Panc1 (cell line): ENCODE results near the gene SLC6A19.

ENCODE experiments used
- POLR2AphosphoS5 ChIP-seq: IDR thresholded peaks from 2 replicates; pipeline ENCODE4 v1.6.1; 2012; ENCODE audit warnings: mild to moderate bottlenecking, low read depth, low read length, moderate library complexity
- SIN3A ChIP-seq: IDR thresholded peaks from 2 replicates; pipeline ENCODE4 v1.6.1; 2012; ENCODE audit warnings: low read depth, mild to moderate bottlenecking, low read length, moderate library complexity, borderline replicate concordance; ENCODE audit not compliant: insufficient read depth
- TF ChIP-seq, protein P1 (sequence below): fragments of 450-650 bp; IDR thresholded peaks from 2 replicates; pipeline ENCODE4 v1.5.1; 2017; ENCODE audit warnings: mild to moderate bottlenecking

DNA sequence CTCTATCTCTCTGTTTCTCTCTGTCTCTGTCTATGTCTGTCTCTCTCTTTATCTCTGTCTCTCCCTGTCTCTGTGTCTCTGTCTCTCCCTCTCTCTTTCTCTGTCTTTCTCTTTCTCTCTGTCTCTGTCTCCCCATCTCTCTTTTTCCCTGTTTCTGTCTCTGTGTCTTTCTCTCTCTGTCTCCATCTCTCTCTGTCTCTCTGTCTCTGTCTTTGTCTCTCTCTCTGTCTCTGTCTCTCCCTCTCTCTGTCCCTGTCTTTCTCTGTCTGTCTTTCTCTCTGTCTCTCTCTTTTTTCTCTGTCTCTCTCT, 2.1 kb upstream of the SLC6A19 start:
- TF ChIP-seq, protein P1, sequence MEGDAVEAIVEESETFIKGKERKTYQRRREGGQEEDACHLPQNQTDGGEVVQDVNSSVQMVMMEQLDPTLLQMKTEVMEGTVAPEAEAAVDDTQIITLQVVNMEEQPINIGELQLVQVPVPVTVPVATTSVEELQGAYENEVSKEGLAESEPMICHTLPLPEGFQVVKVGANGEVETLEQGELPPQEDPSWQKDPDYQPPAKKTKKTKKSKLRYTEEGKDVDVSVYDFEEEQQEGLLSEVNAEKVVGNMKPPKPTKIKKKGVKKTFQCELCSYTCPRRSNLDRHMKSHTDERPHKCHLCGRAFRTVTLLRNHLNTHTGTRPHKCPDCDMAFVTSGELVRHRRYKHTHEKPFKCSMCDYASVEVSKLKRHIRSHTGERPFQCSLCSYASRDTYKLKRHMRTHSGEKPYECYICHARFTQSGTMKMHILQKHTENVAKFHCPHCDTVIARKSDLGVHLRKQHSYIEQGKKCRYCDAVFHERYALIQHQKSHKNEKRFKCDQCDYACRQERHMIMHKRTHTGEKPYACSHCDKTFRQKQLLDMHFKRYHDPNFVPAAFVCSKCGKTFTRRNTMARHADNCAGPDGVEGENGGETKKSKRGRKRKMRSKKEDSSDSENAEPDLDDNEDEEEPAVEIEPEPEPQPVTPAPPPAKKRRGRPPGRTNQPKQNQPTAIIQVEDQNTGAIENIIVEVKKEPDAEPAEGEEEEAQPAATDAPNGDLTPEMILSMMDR, result no peak
- TF ChIP-seq POLR2AphosphoS5, result no peak
- no peak for TF ChIP-seq SIN3A
